Uterus (tissue), 4 donors: ENCODE results near the gene REELD1. TPM values are rescaled to one million over a fixed set of nuclear protein-coding genes. Genes with fewer than 3 reads are reported as not detected.

Source experiments
- DNase-seq, 2 donors: peaks; one replicate each; pipeline ENCODE4 v3.0.0-alpha.2; 2019 to 2020
- H3K27ac ChIP-seq, 2 donors: fragments of 200-600 bp; sonication (generic); 1 replicate in 1 of 2; 2 replicates in 1 of 2; pipeline ENCODE4 v1.5.1; 2016 to 2018
- H3K27me3 ChIP-seq, 2 donors: fragments of 200-600 bp; sonication (generic); one replicate each; pipeline ENCODE4 v1.5.1; 2018 to 2019; ENCODE audit warnings: control low read depth in 1 of 2
- H3K36me3 ChIP-seq, 2 donors: fragments of 200-600 bp; sonication (generic); one replicate each; pipeline ENCODE4 v1.5.1; 2019; ENCODE audit warnings: control low read depth in 1 of 2
- H3K4me1 ChIP-seq, 2 donors: fragments of 200-600 bp; sonication (generic); one replicate each; pipeline ENCODE4 v1.5.1; 2018 to 2019; ENCODE audit warnings: control low read depth in 1 of 2
- H3K4me3 ChIP-seq, 2 donors: fragments of 200-600 bp; sonication (generic); 1 replicate in 1 of 2; 2 replicates in 1 of 2; pipeline ENCODE4 v1.5.1; 2018 to 2019; ENCODE audit warnings: mild to moderate bottlenecking in 1 of 2
- H3K9me3 ChIP-seq, 2 donors: fragments of 200-600 bp; sonication (generic); one replicate each; pipeline ENCODE4 v1.5.1; 2019; ENCODE audit warnings: control low read depth in 1 of 2
- POLR2A ChIP-seq, 2 donors: fragments of 450-650 bp; IDR thresholded peaks; one replicate each; pipeline ENCODE4 v1.6.1; 2016; ENCODE audit warnings: antibody characterized with exemption in 2 of 2, mild to moderate bottlenecking in 1 of 2, moderate library complexity in 1 of 2
- intact Hi-C: fragments of 100-400 bp; cut with DNase I; formaldehyde crosslinking; loops from one replicate; pipeline ENCODE4 v1.15.1; 2023; ENCODE audit warnings: low total_unique reads
- total RNA-seq, 4 donors: library from RNA; depleted of rRNA in 3 of 4; stranded (reverse); fragments of >200 nt in 3 of 4; gene quantifications; one replicate each; pipeline versions ENCODE4 v1.1.0 to v1.2.4, GENCODE V29; 2014 to 2023
- TF ChIP-seq, protein P1 (sequence below), 4 experiments: fragments of 200-600 bp in 2 of 4; fragments of 450-650 bp in 2 of 4; sonication (generic) in 2 of 4; IDR thresholded peaks; one replicate each; pipeline ENCODE4 v1.5.1; 2016 to 2019; ENCODE audit warnings: antibody characterized with exemption in 4 of 4, mild to moderate bottlenecking in 2 of 4, moderate library complexity in 1 of 4
- donor health status: DM: yes; HTN: yes; CAD: no.

Gene REELD1
- total RNA-seq, 4 donors from 2014 or later = 1.4 TPM; not detected in 3

DNA sequence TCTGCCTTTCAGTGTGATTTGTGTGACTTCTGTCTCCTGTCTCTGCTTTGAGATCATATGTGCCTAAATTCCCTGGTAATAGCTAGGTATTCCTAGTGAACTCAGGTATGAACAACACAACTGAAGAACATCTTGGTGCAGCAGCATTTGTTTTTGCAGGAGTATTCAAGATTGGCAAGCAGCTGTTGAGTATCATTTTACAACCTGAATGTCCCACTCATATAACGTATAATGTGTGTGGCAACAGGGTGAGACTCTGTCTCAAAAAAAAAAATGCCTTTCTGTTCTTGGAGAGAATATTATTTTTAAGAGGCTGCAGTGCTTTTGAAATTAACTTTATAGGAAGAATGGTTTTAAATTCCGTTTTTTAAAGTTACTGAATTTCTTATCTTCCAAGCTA, 31.1 kb upstream of the REELD1 start:
- Histone ChIP-seq H3K27ac (no peak overlapping the region), H3K4me1 (peaks cover 0 to 5% of the 10 kb centered on the region in 2 donors), H3K4me3 (no peak overlapping the region), H3K27me3 (no peaks in the 10 kb centered on the region), H3K9me3 (no peaks in the 10 kb centered on the region), H3K36me3 (no peaks in the 10 kb centered on the region)
- intact Hi-C loops = no loop called here
- TF ChIP-seq, protein P1, sequence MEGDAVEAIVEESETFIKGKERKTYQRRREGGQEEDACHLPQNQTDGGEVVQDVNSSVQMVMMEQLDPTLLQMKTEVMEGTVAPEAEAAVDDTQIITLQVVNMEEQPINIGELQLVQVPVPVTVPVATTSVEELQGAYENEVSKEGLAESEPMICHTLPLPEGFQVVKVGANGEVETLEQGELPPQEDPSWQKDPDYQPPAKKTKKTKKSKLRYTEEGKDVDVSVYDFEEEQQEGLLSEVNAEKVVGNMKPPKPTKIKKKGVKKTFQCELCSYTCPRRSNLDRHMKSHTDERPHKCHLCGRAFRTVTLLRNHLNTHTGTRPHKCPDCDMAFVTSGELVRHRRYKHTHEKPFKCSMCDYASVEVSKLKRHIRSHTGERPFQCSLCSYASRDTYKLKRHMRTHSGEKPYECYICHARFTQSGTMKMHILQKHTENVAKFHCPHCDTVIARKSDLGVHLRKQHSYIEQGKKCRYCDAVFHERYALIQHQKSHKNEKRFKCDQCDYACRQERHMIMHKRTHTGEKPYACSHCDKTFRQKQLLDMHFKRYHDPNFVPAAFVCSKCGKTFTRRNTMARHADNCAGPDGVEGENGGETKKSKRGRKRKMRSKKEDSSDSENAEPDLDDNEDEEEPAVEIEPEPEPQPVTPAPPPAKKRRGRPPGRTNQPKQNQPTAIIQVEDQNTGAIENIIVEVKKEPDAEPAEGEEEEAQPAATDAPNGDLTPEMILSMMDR (IDR thresholded peaks at IDR 0.05) = no peak
- TF ChIP-seq POLR2A (IDR thresholded peaks at IDR 0.05) = no peak
- DNase-seq = no peak

DNA sequence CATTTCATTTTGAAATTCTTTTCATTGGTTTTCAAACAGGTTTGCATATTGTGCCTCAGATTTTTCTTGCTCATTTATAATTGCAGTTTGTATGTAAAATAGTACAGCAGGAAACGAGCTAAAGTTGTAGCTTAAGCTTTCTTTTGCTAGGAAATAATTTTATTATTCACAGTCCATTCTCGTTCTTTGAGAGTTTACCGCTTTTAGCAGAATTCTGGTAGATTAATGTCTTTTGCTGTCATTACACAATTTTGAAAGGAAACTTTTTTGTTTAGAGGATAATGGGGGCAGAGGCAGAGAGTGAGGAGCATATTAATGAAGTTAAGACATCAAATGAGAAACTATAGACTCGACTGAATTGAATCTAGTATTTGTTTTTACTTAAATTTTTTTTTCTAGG, 28.3 kb upstream of the REELD1 start:
- Histone ChIP-seq H3K9me3 (no peaks in the 10 kb centered on the region), H3K4me3 (no peak overlapping the region), H3K36me3 (no peaks in the 10 kb centered on the region), H3K4me1 (peaks cover 0 to 3% of the 10 kb centered on the region in 2 donors), H3K27ac (no peak overlapping the region), H3K27me3 (no peaks in the 10 kb centered on the region)
- TF ChIP-seq, protein P1 (IDR thresholded peaks at IDR 0.05) = no peak
- TF ChIP-seq POLR2A (IDR thresholded peaks at IDR 0.05) = no peak
- intact Hi-C loops = no loop called here
- no peak for DNase-seq

DNA sequence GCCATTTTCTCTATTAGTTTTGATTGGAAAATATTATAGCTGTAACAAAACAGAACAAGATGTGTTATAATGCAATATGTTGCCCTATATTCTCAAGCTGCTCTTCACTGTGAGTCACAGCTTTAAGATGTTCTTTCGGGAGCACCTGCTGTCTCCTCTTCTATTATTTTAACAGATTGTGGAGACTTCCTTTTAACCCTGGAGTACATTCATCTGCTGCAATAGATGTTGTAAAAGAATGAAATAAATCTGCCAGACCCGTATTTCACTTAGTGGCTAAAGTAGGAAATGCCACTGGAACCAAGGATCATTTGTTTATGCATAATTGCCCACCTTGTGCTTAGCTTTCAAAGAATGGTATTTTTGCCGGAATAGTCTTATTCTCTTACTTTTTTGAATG, 27.7 kb upstream of the REELD1 start:
- Histone ChIP-seq H3K27me3 (no peaks in the 10 kb centered on the region), H3K9me3 (no peaks in the 10 kb centered on the region), H3K27ac (no peak overlapping the region), H3K36me3 (no peaks in the 10 kb centered on the region), H3K4me1 (peaks cover 0 to 3% of the 10 kb centered on the region in 2 donors), H3K4me3 (no peak overlapping the region)
- no peak for TF ChIP-seq POLR2A (IDR thresholded peaks at IDR 0.05)
- TF ChIP-seq, protein P1 (IDR thresholded peaks at IDR 0.05) = no peak
- DNase-seq = no peak
- intact Hi-C loops = no loop called here

DNA sequence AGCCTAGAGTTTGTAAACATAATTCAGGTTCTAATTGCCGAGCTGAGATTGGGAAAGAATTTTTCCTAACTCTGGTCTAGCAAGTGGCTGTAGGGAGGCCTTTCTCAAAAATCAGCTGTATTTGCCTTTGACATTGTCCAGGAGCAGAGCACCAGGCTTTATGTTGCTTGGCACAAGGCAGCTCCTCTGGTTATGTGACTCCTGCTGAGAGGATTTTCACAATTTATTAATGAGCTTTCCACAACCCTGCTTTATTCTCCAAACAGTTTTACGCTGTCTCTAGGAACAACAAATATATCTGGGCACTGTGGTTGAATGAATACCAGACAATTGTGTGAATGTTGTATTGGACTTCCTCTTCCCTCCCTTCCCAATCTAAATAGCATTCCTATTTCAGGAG, 23.9 kb upstream of the REELD1 start:
- Histone ChIP-seq H3K27me3 (no peaks in the 10 kb centered on the region), H3K4me3 (no peak overlapping the region), H3K27ac (no peak overlapping the region), H3K36me3 (no peaks in the 10 kb centered on the region), H3K9me3 (no peaks in the 10 kb centered on the region), H3K4me1 (no peaks in the 10 kb centered on the region)
- no peak for DNase-seq
- TF ChIP-seq, protein P1 (IDR thresholded peaks at IDR 0.05) = no peak
- TF ChIP-seq POLR2A (IDR thresholded peaks at IDR 0.05) = no peak
- intact Hi-C loops = no loop called here

DNA sequence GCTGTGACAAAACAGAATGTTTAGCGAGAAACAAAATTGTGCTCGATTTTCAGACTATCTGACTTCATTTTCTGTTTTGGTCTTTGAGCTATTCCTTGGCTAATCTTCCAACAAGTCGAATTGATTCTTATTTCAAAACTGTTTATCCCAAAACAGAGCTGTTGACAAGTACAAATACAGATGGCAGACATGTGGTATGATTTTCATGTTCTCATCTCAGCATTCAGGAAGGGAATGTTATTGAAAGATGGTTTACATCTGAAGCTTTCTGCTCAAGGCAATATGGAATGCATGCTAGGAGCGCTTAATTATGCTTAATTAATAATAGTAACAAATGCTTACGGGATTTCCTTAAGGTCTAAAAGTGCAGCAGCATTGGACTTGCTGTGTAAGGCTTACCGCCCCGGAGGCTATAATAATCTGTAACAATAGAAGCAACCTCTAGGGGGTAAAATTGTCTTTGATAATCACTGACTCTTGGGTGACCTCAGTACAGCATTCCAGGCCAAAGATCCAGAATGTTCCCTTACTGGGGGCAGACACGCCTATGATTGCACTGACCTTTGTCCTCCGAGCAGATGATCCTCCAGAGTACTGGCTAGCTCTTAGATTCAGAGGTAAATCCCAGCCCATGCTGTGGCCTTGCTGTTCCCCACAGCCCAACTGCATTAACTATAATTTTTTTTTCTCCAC, 22.4 kb upstream of the REELD1 start:
- no peaks in the 10 kb centered on the region for H3K36me3 ChIP-seq
- H3K4me3 ChIP-seq = no peak overlapping the region
- no peak for DNase-seq
- no peaks in the 10 kb centered on the region for H3K27me3 ChIP-seq
- H3K9me3 ChIP-seq = no peaks in the 10 kb centered on the region
- TF ChIP-seq POLR2A (IDR thresholded peaks at IDR 0.05) = no peak
- TF ChIP-seq, protein P1 (IDR thresholded peaks at IDR 0.05) = no peak
- no peak overlapping the region for H3K27ac ChIP-seq
- intact Hi-C loops = no loop called here
- H3K4me1 ChIP-seq = no peaks in the 10 kb centered on the region
